ENCODE results near the gene COX8C.

The COX8C gene

GRCh38 chr14:93331002-93331727, 15.8 kb upstream of the COX8C start:
- POLR2A ChIA-PET: no interaction called here
- peak overlapping the region; percentile 85 for H3K4me3 ChIP-seq (ENCODE audit: low read depth, low read length)
- no peak overlapping the region for H3K27ac ChIP-seq (ENCODE audit: extremely low read depth, low read depth, low read length)
- no peak for TF ChIP-seq TCF7L2 (IDR thresholded peaks at IDR 0.05; ENCODE audit: borderline replicate concordance, low read depth, low read length)
- no peak for TF ChIP-seq ZNF645 (tag by site-specific recombination; IDR thresholded peaks at IDR 0.05)
- TF ChIP-seq TSHZ1 (tag by site-specific recombination; IDR thresholded peaks at IDR 0.05; ENCODE audit: borderline replicate concordance): no peak
- TF ChIP-seq PRDM10 (tag by site-specific recombination; IDR thresholded peaks at IDR 0.05): no peak
- TF ChIP-seq FEZF1 (tag by site-specific recombination; IDR thresholded peaks at IDR 0.05): no peak
- no peak for TF ChIP-seq GLI4 (tag by site-specific recombination; IDR thresholded peaks at IDR 0.05)
- TF ChIP-seq ZNF19 (tag by site-specific recombination; IDR thresholded peaks at IDR 0.05; ENCODE audit: low read depth): no peak
- TF ChIP-seq SALL2 (tag by site-specific recombination; IDR thresholded peaks at IDR 0.05; ENCODE audit: borderline replicate concordance): no peak
- no peak for TF ChIP-seq PATZ1 (tag by site-specific recombination; IDR thresholded peaks at IDR 0.05)
- no peak for TF ChIP-seq ZNF140 (tag by site-specific recombination; IDR thresholded peaks at IDR 0.05)
- TF ChIP-seq ZNF513 (tag by site-specific recombination; IDR thresholded peaks at IDR 0.05): no peak
- TF ChIP-seq ZNF501 (tag by site-specific recombination; IDR thresholded peaks at IDR 0.05): no peak
- TF ChIP-seq SETDB1 (IDR thresholded peaks at IDR 0.05; ENCODE audit: insufficient read length, low read length): no peak
- TF ChIP-seq ZFP3 (tag by site-specific recombination; IDR thresholded peaks at IDR 0.05; ENCODE audit: low read depth): no peak
- no peak for TF ChIP-seq AEBP2 (tag by site-specific recombination; IDR thresholded peaks at IDR 0.05; ENCODE audit: borderline replicate concordance)
- no peak for TF ChIP-seq ZNF785 (tag by site-specific recombination; IDR thresholded peaks at IDR 0.05)
- H3K9me3 ChIP-seq (ENCODE audit: control insufficient read depth, insufficient read depth, low read depth, low read length): no peaks in the 10 kb centered on the region
- H3K4me1 ChIP-seq (ENCODE audit: control insufficient read depth, insufficient read depth, low read length): no peaks in the 10 kb centered on the region
- H3K36me3 ChIP-seq (ENCODE audit: control insufficient read depth in 2 of 2, insufficient read depth in 1 of 2, low read length in 2 of 2): no peaks in the 10 kb centered on the region; a peak in 1 of 3 replicates
- CTCF ChIA-PET: interaction anchor here (0.5 to 0.9 kb wide), 4 partner anchors 9 to 134 kb away, joined by 3 read pairs; no protein-coding TSS in a partner anchor

Measured in HEK293 (cell line).